ELF-1 (cell line): ENCODE results near the gene HOXA11.

Experiments
- DNase-seq: peaks from one replicate; pipeline ENCODE4 v3.0.0-alpha.2; 2016; ENCODE audit warnings: low read depth, low spot score

HOXA11 gene

GRCh38 chr7:27169658-27170425, 15.2 kb downstream of the HOXA11 start:
- DNase-seq, result peak; percentile 70

GRCh38 chr7:27168265-27168947, 16.6 kb downstream of the HOXA11 start:
- DNase-seq, result peak; percentile 61

GRCh38 chr7:27167916-27168264, 17.1 kb downstream of the HOXA11 start:
- no peak for DNase-seq

DNA sequence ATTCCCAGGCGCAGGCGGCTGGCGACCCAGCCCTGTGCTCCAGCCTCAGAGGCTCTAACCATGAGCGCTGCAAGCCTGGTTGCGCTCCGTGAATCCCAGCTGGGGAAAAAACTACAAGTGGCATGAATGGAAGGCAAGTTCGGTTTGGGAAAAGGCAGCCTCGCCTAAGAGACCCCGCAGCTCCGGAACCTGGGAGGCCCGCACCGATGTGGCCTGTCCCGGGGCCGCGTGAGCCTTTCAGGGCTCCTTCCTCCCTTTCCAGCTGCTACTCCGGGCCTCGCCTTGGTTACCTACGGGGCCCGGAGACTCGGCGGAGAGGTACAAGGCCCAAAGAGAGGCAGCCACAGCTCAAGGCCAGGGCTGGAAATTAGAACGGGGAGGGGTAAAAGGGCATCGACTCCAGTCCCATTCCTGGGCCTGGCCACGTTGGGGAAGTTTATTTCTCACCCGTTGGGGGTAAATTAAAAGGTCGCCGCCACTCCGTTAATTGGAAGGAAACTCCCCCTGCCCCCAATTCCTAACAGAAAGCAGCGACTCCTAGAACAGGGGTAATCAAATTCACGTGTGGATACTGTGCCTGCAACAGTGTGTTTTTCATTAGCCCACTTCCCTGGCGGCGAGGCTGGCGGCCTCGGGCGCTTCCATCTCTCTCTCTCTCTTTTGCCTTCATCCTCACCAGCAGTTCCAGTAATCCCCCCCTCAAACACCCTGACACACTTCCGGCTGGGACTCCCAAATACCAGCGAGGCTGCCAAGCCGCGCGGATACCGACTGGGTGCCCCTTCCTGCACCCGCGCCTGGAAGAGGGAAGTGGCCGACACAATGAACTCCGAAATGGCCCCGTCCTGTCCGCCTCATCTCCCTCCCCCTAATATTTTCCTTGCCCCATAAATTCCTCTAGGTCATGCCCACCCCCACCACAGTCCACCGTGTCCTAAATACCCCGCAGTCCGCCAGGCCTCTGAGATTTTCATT, 18.2 kb downstream of the HOXA11 start:
- peak; percentile 68 for DNase-seq

GRCh38 chr7:27165996-27166530, 19.0 kb downstream of the HOXA11 start:
- peak; percentile 44 for DNase-seq

DNA sequence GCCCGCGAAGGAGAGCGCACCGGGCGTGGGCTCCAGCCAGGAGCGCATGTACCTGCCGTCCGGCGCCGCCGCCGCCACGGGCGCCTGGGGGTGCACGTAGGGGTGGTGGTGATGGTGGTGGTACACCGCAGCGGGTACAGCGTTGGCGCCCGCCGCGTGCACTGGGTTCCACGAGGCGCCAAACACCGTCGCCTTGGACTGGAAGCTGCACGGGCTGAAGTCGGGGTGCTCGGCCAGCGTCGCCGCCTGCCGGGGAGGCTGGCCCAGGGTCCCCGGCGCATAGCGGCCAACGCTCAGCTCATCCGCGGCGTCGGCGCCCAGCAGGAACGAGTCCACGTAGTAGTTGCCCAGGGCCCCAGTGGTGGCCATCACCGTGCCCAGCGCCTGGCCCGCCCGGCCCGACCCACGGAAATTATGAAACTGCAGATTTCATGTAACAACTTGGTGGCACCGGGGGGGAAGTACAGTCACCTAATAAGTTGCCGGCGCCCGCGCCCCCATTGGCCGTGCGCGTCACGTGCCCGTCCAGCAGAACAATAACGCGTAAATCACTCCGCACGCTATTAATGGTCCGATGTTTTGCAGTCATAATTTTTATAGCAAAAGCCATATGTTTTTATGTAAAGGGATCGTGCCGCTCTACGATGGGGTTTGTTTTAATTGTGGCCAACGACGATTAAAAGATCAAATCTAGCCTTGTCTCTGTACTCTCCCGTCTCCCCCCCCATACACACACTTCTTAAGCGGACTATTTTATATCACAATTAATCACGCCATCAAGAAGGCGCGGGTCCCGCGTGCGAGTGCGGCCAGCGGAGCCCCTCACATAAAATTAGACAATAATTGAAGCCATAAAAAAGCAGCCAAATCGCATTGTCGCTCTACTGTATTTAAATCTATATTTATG, 19.7 kb downstream of the HOXA11 start, which contains the start of gene HOXA9:
Gene HOXA9 (minus strand): TSS at position 449 of the 907 bp plus-strand sequence. CDS start 80 bp downstream, at position 369.
- DNase-seq, result peak; percentile 61

DNA sequence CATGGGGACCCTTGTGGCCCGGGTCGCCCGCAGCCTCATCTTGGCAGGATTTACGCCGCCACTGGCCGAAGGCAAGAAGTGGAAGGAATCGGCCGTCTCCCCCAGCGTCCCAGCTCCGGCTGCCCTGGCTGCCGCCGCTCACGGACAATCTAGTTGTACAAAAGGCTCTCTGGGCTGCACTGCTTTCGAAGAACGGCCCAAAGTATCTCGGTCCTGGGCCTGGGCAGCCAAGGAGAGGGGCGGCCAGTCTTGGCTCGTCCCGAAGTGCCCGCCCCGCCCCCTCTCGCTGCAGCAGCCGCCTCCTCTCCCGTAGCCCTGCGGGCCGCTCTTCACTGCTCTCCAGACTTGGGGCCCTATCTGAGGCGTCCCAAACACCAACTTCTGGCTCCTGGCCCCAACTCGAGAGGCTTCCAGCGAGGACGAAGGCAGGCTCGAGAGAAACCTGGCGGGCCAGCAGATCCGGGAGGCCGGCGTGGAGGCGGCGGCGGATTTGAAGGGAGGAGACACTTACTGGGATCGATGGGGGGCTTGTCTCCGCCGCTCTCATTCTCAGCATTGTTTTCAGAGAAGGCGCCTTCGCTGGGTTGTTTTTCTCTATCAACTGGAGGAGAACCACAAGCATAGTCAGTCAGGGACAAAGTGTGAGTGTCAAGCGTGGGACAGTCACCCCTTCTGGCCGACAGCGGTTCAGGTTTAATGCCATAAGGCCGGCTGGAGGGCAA, 20.5 kb downstream of the HOXA11 start:
- peak; percentile 77 for DNase-seq

DNA sequence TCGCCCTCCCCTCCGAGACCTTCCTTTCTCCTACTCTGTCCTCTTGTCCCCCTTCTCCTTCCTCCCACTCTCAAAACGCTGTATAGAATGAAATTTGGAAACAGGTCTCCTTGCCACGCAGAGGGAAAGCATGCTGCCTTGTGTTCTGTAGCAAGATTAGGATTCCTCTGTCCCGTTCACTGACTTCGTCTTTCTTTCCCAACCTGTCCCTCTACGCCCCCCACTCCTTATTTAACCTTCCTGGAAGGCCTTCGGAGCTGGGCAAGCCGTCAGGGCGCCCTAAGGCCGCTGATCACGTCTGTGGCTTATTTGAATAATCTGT, 21.0 kb downstream of the HOXA11 start:
- DNase-seq, result no peak

DNA sequence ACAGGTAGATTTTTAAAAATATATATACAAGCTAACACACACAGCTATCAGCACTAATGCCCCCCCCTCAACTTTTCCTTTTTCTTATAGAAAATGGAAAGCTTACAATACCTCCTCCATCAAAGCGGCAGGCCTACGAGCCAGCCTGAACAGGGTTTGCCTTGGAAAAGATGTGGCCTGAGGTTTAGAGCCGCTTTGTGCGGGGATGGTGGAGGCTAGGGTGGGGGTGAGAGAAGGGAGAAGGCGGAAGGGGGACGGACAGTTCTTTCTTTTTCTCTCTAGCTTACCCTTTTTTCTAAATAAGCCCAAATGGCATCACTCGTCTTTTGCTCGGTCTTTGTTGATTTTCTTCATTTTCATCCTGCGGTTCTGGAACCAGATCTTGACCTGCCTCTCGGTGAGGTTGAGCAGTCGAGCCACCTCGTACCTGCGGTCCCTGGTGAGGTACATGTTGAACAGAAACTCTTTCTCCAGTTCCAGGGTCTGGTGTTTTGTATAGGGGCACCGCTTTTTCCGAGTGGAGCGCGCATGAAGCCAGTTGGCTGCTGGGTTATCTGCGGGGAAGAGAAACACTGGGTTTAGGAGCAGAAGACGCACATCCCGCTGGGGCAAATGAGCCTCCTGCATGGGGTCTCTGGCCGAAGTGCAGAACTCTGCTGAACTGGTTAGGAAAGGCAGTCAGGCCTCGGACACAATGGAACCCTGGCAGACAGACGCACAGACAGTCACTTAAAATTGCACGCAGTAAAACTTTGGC, 21.6 kb downstream of the HOXA11 start:
- no peak for DNase-seq

GRCh38 chr7:27162561-27163287, 22.3 kb downstream of the HOXA11 start:
- DNase-seq, result no peak

DNA sequence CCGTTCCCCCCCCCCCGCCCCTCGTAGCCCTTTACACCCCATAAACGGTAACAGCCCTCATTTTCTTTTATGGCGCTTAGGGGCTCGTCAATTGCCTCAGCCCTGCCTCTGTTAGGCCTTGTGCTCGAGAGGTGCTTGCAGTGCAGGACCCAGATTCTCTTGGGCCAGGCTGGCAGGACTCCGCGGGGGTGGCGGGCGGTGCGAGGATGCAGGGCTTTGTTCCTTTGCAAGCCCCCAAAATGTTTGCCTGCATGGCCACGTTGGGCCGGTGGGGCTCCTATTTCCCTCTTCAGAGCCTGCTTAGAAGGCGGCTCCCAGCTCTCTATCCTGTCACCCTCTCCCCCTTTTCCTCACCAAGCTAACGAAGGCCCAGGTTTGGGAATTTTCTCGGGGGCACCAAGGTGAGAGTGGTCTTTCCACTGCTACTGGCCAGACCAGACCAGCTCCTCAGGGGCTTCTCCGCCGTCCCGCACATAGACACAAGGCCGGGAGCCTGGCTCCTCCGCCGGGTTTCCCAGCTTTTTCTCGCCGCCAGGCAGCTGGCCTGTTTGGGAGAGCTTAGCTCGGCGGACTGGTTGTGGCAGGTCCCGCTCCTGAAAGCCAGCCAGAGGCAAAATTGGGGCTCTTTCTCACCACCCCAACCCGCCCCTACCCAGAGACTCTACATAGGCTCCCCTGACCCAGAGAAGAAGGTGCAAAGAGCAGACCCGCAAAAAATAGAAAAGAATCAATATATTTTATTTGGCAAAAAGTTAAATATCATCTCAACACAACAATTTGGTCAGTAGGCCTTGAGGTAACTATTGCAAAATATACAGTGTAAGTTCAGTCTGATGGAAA, 23.1 kb downstream of the HOXA11 start:
- DNase-seq, result peak; percentile 78

DNA sequence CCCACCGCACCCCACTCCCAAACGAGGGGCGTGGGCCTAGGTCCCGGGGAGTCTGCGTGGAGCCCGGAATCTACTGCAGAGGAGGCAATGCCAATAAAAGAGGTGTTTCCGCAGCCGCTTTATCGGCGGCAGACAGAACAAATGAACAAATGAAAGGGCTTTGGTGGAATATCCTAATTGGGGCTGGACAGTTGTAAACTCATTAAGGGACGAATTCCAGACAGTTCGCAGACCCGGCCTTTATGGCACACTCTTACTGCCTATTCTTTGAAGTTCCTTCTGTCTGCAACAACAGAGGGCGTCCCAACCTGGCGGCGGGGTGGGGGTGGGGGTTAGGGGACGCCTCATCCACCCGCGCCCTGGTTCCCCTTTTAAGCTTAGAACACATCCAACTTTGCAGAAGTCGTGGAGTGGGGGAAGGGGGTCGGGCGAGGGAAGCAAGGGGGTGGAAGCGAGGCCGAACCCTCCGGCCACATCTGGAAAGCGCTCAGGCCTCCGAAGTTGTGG, 23.8 kb downstream of the HOXA11 start:
- DNase-seq, result no peak

GRCh38 chr7:27160546-27161213, 24.4 kb downstream of the HOXA11 start:
- DNase-seq, result peak; percentile 96

DNA sequence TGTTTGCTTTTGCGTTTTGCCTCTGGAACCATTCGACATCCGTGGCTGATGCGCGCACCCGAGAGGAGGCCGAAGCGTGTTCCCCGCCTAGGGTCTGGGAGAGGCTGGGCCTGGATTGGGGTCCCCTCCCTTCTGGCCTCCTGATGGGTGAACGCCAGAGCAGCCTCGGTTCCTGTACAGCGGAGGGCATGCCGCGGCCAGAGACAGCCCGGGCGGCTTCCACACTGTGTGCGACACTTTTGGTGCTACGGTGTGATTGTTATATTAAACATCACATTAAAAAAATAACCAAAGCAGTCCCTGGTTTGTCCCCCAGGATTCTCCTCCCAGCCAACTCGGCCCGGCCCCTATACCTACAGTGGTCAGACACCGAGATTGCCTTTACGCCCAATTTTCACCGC, 24.9 kb downstream of the HOXA11 start:
- DNase-seq, result no peak

GRCh38 chr7:27159266-27160144, 25.5 kb downstream of the HOXA11 start:
- peak; percentile 49 for DNase-seq
